Sigmoid colon (tissue), 7 donors: ENCODE measurements around the gene STEAP1B. TPM values are rescaled to one million over a fixed set of nuclear protein-coding genes. Genes with fewer than 3 reads are reported as not detected.

ENCODE experiments used
- DNase-seq: peaks from one replicate; pipeline ENCODE4 v3.0.0-alpha.2; 2019
- H3K27ac ChIP-seq, 4 donors: fragments of 200-600 bp; sonication (generic); one replicate each; pipeline ENCODE4 v1.5.1; 2016 to 2019; ENCODE audit warnings: mild to moderate bottlenecking in 1 of 4
- H3K27me3 ChIP-seq, 3 donors: fragments of 200-600 bp; sonication (generic); one replicate each; pipeline ENCODE4 v1.5.1; 2019; ENCODE audit warnings: mild to moderate bottlenecking in 1 of 3
- H3K36me3 ChIP-seq, 4 donors: fragments of 200-600 bp; sonication (generic); one replicate each; pipeline ENCODE4 v1.5.1; 2016 to 2019
- H3K4me1 ChIP-seq, 4 donors: fragments of 200-600 bp; sonication (generic); one replicate each; pipeline ENCODE4 v1.5.1; 2017 to 2019
- H3K4me3 ChIP-seq, 4 donors: fragments of 200-600 bp; sonication (generic); one replicate each; pipeline ENCODE4 v1.5.1; 2017 to 2019; ENCODE audit warnings: mild to moderate bottlenecking in 2 of 4, moderate library complexity in 1 of 4
- H3K9me3 ChIP-seq, 4 donors: fragments of 200-600 bp in 3 of 4; sonication (generic) in 3 of 4; one replicate each; pipeline versions ENCODE4 v1.5.1 to v1.6.1; 2013 to 2019
- EP300 ChIP-seq, 4 donors: sonication (generic); formaldehyde crosslinking; IDR thresholded peaks; one replicate each; pipeline ENCODE4 v1.6.1; 2017; ENCODE audit warnings: antibody characterized with exemption in 4 of 4
- POLR2A ChIP-seq, 2 donors: fragments of 450-650 bp; IDR thresholded peaks; one replicate each; pipeline ENCODE4 v1.6.1; 2016; ENCODE audit warnings: antibody characterized with exemption in 2 of 2, mild to moderate bottlenecking in 2 of 2, moderate library complexity in 2 of 2
- POLR2AphosphoS5 ChIP-seq, 4 donors: sonication (generic); formaldehyde crosslinking; IDR thresholded peaks; one replicate each; pipeline ENCODE4 v1.6.1; 2017; ENCODE audit warnings: antibody characterized with exemption in 4 of 4
- WGBS, 2 donors: extraction: QIAGEN DNeasy Blood & Tissue Kit; methylation state at CpG; one replicate each; pipeline ENCODE4 v1.1.7; 2013; 5-methylcytosine and 5-hydroxymethylcytosine counted together
- intact Hi-C: fragments of 100-400 bp; cut with DNase I; formaldehyde crosslinking; loops from one replicate; pipeline ENCODE4 v1.15.1; 2023
- polyA plus RNA-seq, 3 donors: library from polyadenylated mRNA; stranded (reverse); fragments of 200-250 nt; gene quantifications; one replicate each; pipeline ENCODE4 v1.2.3, GENCODE V29; 2013
- total RNA-seq, 4 donors: library from RNA; depleted of rRNA; stranded (reverse); fragments of >200 nt; gene quantifications; one replicate each; pipeline ENCODE4 v1.1.0, GENCODE V29; 2016
- TF ChIP-seq, protein P1 (sequence below), 4 experiments: fragments of 450-650 bp in 3 of 4; fragments of 200-600 bp in 1 of 4; IDR thresholded peaks; one replicate each; pipeline ENCODE4 v1.5.1; 2016 to 2019; ENCODE audit warnings: antibody characterized with exemption in 4 of 4, mild to moderate bottlenecking in 3 of 4, moderate library complexity in 2 of 4
- donor health status: healthy with polysubstance abuse.
- donor health status: Bipolar disorder and iron deficiency.
- donor health status: healthy.

The STEAP1B gene
- total and polyA plus RNA-seq, 7 donors = 0.33 to 2.1 (median 1.3) TPM; not detected in 1

DNA sequence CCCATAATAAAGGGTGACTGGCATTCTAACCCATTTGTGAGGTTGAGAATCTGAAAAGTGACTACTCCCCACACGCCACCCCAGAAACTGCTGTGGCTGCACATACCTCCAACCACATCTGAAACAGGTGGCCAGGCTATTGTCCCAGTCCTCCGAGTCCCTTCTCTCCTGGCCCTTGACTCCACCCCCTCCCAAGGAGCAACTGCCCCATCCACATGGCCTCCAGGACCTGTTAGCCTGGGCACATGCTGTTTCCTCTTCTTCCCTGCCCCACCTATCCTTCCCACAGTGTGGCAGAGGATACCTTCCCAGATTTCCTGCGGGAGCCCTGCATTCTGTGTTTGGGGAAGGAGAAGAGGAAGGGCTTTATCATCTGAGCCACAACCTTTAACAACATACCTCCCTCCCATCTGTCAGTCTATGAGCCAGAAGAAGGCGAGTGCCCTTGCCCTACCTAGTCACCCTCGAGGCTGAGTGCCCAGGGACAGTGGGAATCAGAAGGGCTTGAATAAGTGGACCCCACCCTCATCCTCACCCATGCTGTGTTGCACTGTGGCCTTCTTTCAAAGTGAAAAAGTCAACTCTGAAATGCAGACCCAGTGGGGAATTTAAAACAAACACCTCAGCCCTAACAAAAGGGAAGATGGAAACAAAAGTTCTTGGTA is 11.9 kb downstream of the STEAP1B start:
- Histone ChIP-seq H3K36me3 (no peaks in the 10 kb centered on the region), H3K9me3 (no peaks in the 10 kb centered on the region), H3K27me3 (no peaks in the 10 kb centered on the region), H3K4me3 (no peak overlapping the region), H3K4me1 (no peaks in the 10 kb centered on the region), H3K27ac (no peak overlapping the region)
- intact Hi-C loops = no loop called here
- WGBS, 2 donors = 76 to 84% methylated on average over 5 of the region's 5 CpGs
- TF ChIP-seq POLR2AphosphoS5 (IDR thresholded peaks at IDR 0.05) = no peak
- no peak for TF ChIP-seq POLR2A (IDR thresholded peaks at IDR 0.05)
- no peak for TF ChIP-seq EP300 (IDR thresholded peaks at IDR 0.05)
- TF ChIP-seq, protein P1, sequence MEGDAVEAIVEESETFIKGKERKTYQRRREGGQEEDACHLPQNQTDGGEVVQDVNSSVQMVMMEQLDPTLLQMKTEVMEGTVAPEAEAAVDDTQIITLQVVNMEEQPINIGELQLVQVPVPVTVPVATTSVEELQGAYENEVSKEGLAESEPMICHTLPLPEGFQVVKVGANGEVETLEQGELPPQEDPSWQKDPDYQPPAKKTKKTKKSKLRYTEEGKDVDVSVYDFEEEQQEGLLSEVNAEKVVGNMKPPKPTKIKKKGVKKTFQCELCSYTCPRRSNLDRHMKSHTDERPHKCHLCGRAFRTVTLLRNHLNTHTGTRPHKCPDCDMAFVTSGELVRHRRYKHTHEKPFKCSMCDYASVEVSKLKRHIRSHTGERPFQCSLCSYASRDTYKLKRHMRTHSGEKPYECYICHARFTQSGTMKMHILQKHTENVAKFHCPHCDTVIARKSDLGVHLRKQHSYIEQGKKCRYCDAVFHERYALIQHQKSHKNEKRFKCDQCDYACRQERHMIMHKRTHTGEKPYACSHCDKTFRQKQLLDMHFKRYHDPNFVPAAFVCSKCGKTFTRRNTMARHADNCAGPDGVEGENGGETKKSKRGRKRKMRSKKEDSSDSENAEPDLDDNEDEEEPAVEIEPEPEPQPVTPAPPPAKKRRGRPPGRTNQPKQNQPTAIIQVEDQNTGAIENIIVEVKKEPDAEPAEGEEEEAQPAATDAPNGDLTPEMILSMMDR (IDR thresholded peaks at IDR 0.05) = no peak
- no peak for DNase-seq

DNA sequence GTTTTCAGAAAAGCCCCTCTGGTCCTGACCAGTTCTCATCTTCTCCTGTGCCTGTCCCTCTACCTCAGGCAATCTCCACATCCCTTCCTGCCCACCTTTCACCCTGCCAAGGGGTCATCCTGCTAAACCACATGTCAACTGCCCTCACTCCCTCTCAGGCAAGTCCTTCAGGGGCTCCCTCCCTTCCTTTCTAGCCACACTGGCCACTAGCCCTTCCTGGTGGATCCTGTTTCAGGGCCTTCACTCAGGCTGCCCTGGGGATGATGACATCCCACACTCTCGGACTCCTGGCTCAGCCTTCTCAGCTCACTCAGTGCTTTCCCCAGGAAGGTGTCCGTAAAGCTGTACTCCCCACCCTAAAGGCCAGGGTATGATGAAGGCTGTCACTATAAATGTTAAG is 13.4 kb downstream of the STEAP1B start:
- H3K27me3 ChIP-seq = no peaks in the 10 kb centered on the region
- TF ChIP-seq POLR2A (IDR thresholded peaks at IDR 0.05) (no peak), EP300 (IDR thresholded peaks at IDR 0.05) (no peak), POLR2AphosphoS5 (IDR thresholded peaks at IDR 0.05) (no peak)
- TF ChIP-seq, protein P1 (IDR thresholded peaks at IDR 0.05) = no peak
- no peaks in the 10 kb centered on the region for H3K4me1 ChIP-seq
- no peak overlapping the region for H3K27ac ChIP-seq
- H3K9me3 ChIP-seq = no peaks in the 10 kb centered on the region
- H3K4me3 ChIP-seq = no peak overlapping the region
- no peaks in the 10 kb centered on the region for H3K36me3 ChIP-seq
- intact Hi-C loops = no loop called here
- no peak for DNase-seq
- 86 to 88% methylated on average over 2 of the region's 2 CpGs for whole genome bisulfite sequencing, 2 donors

DNA sequence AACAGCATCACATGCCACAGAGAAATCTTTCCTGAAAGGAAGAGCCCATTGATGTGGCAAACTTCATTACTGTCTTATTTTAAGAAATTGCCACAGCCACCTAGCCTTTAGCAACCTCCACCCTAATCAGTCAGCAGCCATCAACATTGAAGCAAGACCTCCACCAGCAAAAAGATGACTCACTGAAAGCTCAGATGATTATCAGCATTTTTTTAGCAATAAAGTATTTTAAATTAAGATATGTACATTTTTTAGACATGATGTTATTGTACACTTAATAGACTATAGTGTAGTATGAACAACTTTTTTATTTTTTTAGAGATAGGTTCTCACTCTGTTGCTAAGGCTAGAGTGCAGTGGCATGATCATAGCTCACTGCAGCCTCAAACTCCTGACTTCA is 14.8 kb downstream of the STEAP1B start:
- Histone ChIP-seq H3K4me1 (no peaks in the 10 kb centered on the region), H3K4me3 (no peak overlapping the region), H3K27me3 (no peaks in the 10 kb centered on the region), H3K36me3 (no peaks in the 10 kb centered on the region), H3K27ac (no peak overlapping the region), H3K9me3 (no peaks in the 10 kb centered on the region)
- intact Hi-C loops = no loop called here
- no peak for DNase-seq
- no peak for TF ChIP-seq POLR2A (IDR thresholded peaks at IDR 0.05)
- no peak for TF ChIP-seq POLR2AphosphoS5 (IDR thresholded peaks at IDR 0.05)
- no peak for TF ChIP-seq EP300 (IDR thresholded peaks at IDR 0.05)
- TF ChIP-seq, protein P1 (IDR thresholded peaks at IDR 0.05) = no peak

DNA sequence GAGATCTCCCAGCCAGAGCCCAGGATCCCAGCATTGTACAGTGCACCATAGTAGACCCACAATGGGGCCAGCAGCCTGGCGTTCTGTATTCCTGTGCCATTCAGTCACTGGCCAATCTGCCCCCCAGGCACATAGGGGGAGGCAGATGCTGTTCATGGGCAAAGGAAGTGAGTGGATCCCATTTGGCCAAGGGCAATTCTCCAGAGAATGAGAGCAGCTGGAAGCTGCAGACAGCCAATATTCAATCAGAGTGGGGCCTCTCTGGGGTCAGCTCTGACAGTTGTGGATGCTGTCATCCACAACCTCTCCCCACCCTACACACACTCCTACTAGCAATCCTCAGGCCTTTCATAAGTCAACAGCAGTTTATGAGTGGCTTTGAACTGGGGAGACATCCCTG is 17.5 kb downstream of the STEAP1B start:
- intact Hi-C loops = no loop called here

More for the DNA sequence above, 17.5 kb downstream of the STEAP1B start:
- no peak overlapping the region for H3K27ac ChIP-seq
- no peaks in the 10 kb centered on the region for H3K27me3 ChIP-seq
- no peak for DNase-seq
- H3K4me1 ChIP-seq = no peaks in the 10 kb centered on the region
- no peak overlapping the region for H3K4me3 ChIP-seq
- no peaks in the 10 kb centered on the region for H3K36me3 ChIP-seq
- TF ChIP-seq POLR2AphosphoS5 (IDR thresholded peaks at IDR 0.05) (no peak), EP300 (IDR thresholded peaks at IDR 0.05) (no peak), POLR2A (IDR thresholded peaks at IDR 0.05) (no peak)
- TF ChIP-seq, protein P1 (IDR thresholded peaks at IDR 0.05) = no peak
- WGBS, 2 donors = 87 to 91% methylated on average over 1 of the region's 1 CpG
- no peaks in the 10 kb centered on the region for H3K9me3 ChIP-seq
